SH-SY5Y (cell line): ENCODE data around the gene BICD2.

Source experiments
- GATA2 ChIP-seq: IDR thresholded peaks from 2 replicates; pipeline ENCODE4 v1.6.1; 2011; ENCODE audit warnings: mild to moderate bottlenecking, low read depth, low read length
- GATA3 ChIP-seq: IDR thresholded peaks from 2 replicates; pipeline ENCODE4 v1.6.1; 2011; ENCODE audit warnings: low read depth, mild to moderate bottlenecking, low read length, moderate library complexity

DNA sequence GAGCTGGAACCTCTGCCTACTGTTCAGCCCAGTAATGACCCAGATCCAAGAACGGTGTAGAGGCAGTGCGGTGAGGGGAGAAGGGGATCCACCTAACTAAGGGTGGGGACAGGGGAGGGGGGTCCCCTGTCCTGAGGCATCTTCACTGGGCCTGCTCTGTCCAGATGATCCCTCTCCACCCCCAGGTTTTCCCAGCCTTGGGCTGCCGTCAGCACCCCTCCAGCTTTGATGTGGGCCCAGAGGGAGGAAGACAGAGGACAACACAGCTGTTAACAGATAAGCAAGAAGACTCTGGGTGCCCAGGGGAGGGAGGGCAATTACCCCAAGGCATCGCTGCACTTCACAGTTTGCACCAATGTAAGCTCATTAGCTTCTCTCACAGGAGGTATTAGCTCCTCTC is 19.3 kb downstream of the BICD2 start:
- TF ChIP-seq GATA2 (no peak), GATA3 (no peak)
